Left ventricle myocardium superior (tissue), 1 donor: ENCODE results near the gene CHST5. TPM values are rescaled to one million over a fixed set of nuclear protein-coding genes. Genes with fewer than 3 reads are reported as not detected.
"Not testable (repeated sequence)": the region's sequence is repeated elsewhere in the genome, so short reads cannot be mapped to it uniquely, and the experiment has no call there.

Experiments used
- ATAC-seq: fragments of 200-7000 bp; cut with Tn5 transposase; one replicate; pipeline ENCODE4 v1.9.1; 2020; ENCODE audit warnings: mild to moderate bottlenecking, moderate library complexity
- DNase-seq: peaks from one replicate; pipeline ENCODE4 v3.0.0-alpha.2; 2020
- intact Hi-C: fragments of 100-400 bp; cut with micrococcal nuclease; formaldehyde crosslinking; loops from one replicate; pipeline ENCODE4 v1.11.0; 2022
- total RNA-seq: library from RNA; stranded (reverse); fragmentation: NEBNext Ultra II Directional; extraction: Animal tissue kit (Norgen Biotek cat#: 25700); gene quantifications from one replicate; pipeline ENCODE4 v1.2.1, GENCODE V29; 2021
- donor health status: DM: no; HTN: yes; CAD: no; lungs with severe emphysema.

CHST5 gene
- total RNA-seq, 1 donor from 2014 or later, result 0.07 TPM

- DNase-seq (no peak), ATAC-seq (no peak)
- intact Hi-C loops, result no loop called here
Observed at GRCh38 chr16:75519175-75519574, 16.7 kb downstream of the CHST5 start.

- DNase-seq, intact Hi-C loops: not testable (repeated sequence)
- ATAC-seq, result peak; percentile 52
Observed at GRCh38 chr16:75516189-75516966, 19.5 kb downstream of the CHST5 start.

- intact Hi-C loops, result no loop called here
Observed at GRCh38 chr16:75514296-75514695, 21.6 kb downstream of the CHST5 start.

GRCh38 chr16:75506574-75506973 lies 29.3 kb downstream of the CHST5 start:
- DNase-seq (no peak), ATAC-seq (peak; percentile 83)
- intact Hi-C loops, result no loop called here

More at GRCh38 chr16:75514296-75514695, 21.6 kb downstream of the CHST5 start:
- ATAC-seq, result no peak
- no peak for DNase-seq

GRCh38 chr16:75506107-75506506 lies 29.8 kb downstream of the CHST5 start:
- ATAC-seq (no peak), DNase-seq (no peak)
- intact Hi-C loops, result no loop called here

GRCh38 chr16:75503801-75504200 lies 32.1 kb downstream of the CHST5 start:
- ATAC-seq (no peak), DNase-seq (no peak)
- intact Hi-C loops, result no loop called here

GRCh38 chr16:75502916-75503605 lies 32.8 kb downstream of the CHST5 start:
- ATAC-seq, result no peak
- DNase-seq, result no peak
- intact Hi-C loops, result no loop called here

GRCh38 chr16:75501820-75502219 lies 34.1 kb downstream of the CHST5 start:
- ATAC-seq (peak; percentile 78), DNase-seq (peak; percentile 74)
- intact Hi-C loops, result not testable (repeated sequence)

- no peak for ATAC-seq
- DNase-seq, result no peak
- intact Hi-C loops, result no loop called here
Observed at GRCh38 chr16:75501359-75501758, 34.5 kb downstream of the CHST5 start.

- intact Hi-C loops, result not testable (repeated sequence)
- DNase-seq (peak; percentile 87), ATAC-seq (peak; percentile 86)
Observed at GRCh38 chr16:75498605-75499322, 37.1 kb downstream of the CHST5 start.

GRCh38 chr16:75497558-75497957 lies 38.4 kb downstream of the CHST5 start:
- intact Hi-C loops, result no loop called here
- no peak for DNase-seq
- no peak for ATAC-seq

GRCh38 chr16:75495076-75495674 lies 40.7 kb downstream of the CHST5 start, which contains the start of gene CHST6:
Gene CHST6, minus strand, starts transcription at chr16:75495441. Its CDS starts 15,613 bp downstream, at chr16:75479828.
- peak; percentile 66 for DNase-seq
- intact Hi-C loops, result no loop called here

GRCh38 chr16:75494661-75495075 lies 41.2 kb downstream of the CHST5 start:
- no peak for ATAC-seq
- intact Hi-C loops, result no loop called here
- DNase-seq, result no peak

More at GRCh38 chr16:75495076-75495674, 40.7 kb downstream of the CHST5 start, which contains the start of gene CHST6:
- ATAC-seq, result peak; percentile 69

GRCh38 chr16:75494184-75494583 lies 41.7 kb downstream of the CHST5 start:
- ATAC-seq, result no peak
- intact Hi-C loops, result no loop called here

GRCh38 chr16:75491876-75492275 lies 44.0 kb downstream of the CHST5 start:
- no peak for ATAC-seq
- DNase-seq, result no peak
- intact Hi-C loops, result no loop called here

More at GRCh38 chr16:75494184-75494583, 41.7 kb downstream of the CHST5 start:
- no peak for DNase-seq

- no peak for ATAC-seq
- intact Hi-C loops, result no loop called here
- no peak for DNase-seq
Observed at GRCh38 chr16:75488322-75488721, 47.6 kb downstream of the CHST5 start.

GRCh38 chr16:75486676-75487313 lies 49.1 kb downstream of the CHST5 start:
- DNase-seq (no peak), ATAC-seq (no peak)
- intact Hi-C loops, result no loop called here

GRCh38 chr16:75486014-75486675 lies 49.8 kb downstream of the CHST5 start:
- intact Hi-C loops, result no loop called here
- no peak for DNase-seq
- ATAC-seq, result no peak
